ENCODE results near the gene PIGU.

DNA sequence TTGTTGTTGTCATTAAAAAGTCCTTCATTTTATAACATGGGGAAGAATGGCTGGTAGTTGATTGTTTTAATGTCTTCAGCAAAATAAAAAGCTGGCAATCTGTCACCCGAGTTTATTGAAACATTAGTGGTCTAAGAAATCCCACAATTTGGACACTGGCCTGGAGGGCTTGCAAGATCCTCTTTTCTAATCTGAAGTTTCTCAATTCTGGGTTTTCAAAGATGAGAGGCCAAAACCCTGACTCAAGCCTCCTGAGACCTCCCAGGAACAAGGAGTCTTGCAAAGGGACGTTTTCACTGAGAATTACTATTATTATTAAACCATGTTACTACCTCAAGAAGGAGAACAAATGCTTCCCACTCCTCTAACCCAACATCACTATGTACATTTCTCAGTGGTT, 98.9 kb downstream of the PIGU start:
- TF ChIP-seq, protein P1, sequence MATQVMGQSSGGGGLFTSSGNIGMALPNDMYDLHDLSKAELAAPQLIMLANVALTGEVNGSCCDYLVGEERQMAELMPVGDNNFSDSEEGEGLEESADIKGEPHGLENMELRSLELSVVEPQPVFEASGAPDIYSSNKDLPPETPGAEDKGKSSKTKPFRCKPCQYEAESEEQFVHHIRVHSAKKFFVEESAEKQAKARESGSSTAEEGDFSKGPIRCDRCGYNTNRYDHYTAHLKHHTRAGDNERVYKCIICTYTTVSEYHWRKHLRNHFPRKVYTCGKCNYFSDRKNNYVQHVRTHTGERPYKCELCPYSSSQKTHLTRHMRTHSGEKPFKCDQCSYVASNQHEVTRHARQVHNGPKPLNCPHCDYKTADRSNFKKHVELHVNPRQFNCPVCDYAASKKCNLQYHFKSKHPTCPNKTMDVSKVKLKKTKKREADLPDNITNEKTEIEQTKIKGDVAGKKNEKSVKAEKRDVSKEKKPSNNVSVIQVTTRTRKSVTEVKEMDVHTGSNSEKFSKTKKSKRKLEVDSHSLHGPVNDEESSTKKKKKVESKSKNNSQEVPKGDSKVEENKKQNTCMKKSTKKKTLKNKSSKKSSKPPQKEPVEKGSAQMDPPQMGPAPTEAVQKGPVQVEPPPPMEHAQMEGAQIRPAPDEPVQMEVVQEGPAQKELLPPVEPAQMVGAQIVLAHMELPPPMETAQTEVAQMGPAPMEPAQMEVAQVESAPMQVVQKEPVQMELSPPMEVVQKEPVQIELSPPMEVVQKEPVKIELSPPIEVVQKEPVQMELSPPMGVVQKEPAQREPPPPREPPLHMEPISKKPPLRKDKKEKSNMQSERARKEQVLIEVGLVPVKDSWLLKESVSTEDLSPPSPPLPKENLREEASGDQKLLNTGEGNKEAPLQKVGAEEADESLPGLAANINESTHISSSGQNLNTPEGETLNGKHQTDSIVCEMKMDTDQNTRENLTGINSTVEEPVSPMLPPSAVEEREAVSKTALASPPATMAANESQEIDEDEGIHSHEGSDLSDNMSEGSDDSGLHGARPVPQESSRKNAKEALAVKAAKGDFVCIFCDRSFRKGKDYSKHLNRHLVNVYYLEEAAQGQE (IDR thresholded peaks at IDR 0.05; ENCODE audit: insufficient read depth in 1 of 2, low read depth in 2 of 2, low read length in 2 of 2): no peak
- TF ChIP-seq FOXP2 (optimal IDR thresholded peaks at IDR 0.05; ENCODE audit: borderline replicate concordance, extremely low read depth, extremely low read length, insufficient read depth) (no peak), POLR2AphosphoS5 (IDR thresholded peaks at IDR 0.05; ENCODE audit: low read depth, low read length) (no peak), TAF1 (IDR thresholded peaks at IDR 0.05; ENCODE audit: borderline replicate concordance, insufficient read depth, low read length) (no peak), SIN3A (IDR thresholded peaks at IDR 0.05; ENCODE audit: borderline replicate concordance, insufficient read depth, low read length) (no peak)

Data from PFSK-1 (cell line).